ENCODE measurements around the gene DNTTIP2.
"Not testable (repeated sequence)": the region's sequence is repeated elsewhere in the genome, so short reads cannot be mapped to it uniquely, and the experiment has no call there.

Gene DNTTIP2

DNA sequence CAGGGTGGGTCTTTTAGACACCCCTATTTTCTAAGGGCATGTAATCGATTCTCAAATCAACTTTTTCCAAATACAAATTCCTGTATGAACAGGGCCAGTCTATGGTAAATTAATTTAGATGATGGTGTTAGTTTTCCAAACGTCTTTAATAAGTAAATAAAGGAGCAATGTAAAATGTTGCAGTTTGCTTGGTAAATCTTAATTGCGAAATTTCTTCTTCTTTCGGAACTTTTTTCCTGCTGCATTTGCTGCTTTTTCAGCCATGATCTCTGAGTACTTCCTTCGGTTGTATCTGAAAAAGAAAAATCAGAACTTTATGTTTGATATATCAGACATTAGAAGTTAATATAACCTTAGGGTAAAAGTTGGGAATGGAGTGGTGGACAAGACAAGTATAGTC, 9.4 kb downstream of the DNTTIP2 start:
- ChIA-PET CTCF (interaction anchor here (0.9 to 1.1 kb wide), 2 partner anchors 192 to 565 kb away, joined by 3 to 4 read pairs; no protein-coding TSS in a partner anchor), POLR2A (no interaction called here)
- TF ChIP-seq, protein P1, sequence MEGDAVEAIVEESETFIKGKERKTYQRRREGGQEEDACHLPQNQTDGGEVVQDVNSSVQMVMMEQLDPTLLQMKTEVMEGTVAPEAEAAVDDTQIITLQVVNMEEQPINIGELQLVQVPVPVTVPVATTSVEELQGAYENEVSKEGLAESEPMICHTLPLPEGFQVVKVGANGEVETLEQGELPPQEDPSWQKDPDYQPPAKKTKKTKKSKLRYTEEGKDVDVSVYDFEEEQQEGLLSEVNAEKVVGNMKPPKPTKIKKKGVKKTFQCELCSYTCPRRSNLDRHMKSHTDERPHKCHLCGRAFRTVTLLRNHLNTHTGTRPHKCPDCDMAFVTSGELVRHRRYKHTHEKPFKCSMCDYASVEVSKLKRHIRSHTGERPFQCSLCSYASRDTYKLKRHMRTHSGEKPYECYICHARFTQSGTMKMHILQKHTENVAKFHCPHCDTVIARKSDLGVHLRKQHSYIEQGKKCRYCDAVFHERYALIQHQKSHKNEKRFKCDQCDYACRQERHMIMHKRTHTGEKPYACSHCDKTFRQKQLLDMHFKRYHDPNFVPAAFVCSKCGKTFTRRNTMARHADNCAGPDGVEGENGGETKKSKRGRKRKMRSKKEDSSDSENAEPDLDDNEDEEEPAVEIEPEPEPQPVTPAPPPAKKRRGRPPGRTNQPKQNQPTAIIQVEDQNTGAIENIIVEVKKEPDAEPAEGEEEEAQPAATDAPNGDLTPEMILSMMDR (IDR thresholded peaks at IDR 0.05; ENCODE audit: insufficient read depth, low read length, missing control alignments), result no peak
- no peak overlapping the region for H3K4me3 ChIP-seq (ENCODE audit: low read depth, low read length)
- no peak for DNase-seq (ENCODE audit: low read depth, low spot score)

DNA sequence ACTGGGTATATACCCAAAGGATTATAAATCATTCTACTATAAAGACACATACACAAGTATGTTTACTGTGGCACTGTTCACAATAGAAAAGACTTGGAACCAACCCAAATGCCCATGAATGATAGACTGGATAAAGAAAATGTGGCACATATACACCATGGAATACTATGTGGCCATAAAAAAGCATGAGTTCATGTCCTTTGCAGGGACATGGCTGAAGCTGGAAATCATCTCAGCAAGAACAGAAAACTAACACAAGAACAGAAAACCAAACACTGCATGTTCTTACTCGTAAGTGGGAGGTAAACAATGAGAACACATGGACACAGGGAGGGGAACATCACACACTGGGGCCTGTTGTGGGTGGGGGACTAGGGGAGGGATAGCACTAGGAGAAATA, 10.5 kb downstream of the DNTTIP2 start:
- POLR2A ChIA-PET; DNase-seq (ENCODE audit: low read depth, low spot score); H3K4me3 ChIP-seq (ENCODE audit: low read depth, low read length): not testable (repeated sequence)
- CTCF ChIA-PET, result interaction anchor here (1.1 kb wide), 1 partner anchor 564 kb away, joined by 4 read pairs; no protein-coding TSS in a partner anchor

DNA sequence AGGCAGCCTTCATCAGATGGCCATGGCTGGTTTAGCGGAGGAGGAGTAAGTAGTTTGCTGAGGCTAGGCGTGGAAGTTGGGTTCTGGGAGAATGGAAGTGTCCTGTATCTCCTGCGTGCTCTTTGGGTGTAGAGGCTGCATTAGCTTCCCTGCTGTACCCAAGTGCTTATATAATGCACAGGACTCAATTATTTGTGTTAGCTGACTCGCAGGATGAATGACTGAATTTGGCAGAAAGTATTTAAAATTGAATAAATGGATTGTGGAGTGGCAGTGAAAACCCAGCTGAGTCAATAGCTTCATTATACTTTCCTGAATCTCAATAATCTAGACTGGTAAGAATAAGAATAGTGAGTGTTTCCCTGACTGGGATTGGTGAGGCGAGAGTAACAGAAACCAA, 13.8 kb downstream of the DNTTIP2 start:
- no peak overlapping the region for H3K4me3 ChIP-seq (ENCODE audit: low read depth, low read length)
- CTCF ChIA-PET, result interaction anchor here (1.5 to 1.6 kb wide), 2 partner anchors 9 to 14 kb away, joined by 3 to 4 read pairs; no protein-coding TSS in a partner anchor
- POLR2A ChIA-PET, result interaction anchor here (0.6 kb wide), 1 partner anchor 282 kb away, joined by 3 read pairs; no protein-coding TSS in a partner anchor
- TF ChIP-seq, protein P1 (IDR thresholded peaks at IDR 0.05; ENCODE audit: insufficient read depth, low read length, missing control alignments), result no peak
- no peak for DNase-seq (ENCODE audit: low read depth, low spot score)

DNA sequence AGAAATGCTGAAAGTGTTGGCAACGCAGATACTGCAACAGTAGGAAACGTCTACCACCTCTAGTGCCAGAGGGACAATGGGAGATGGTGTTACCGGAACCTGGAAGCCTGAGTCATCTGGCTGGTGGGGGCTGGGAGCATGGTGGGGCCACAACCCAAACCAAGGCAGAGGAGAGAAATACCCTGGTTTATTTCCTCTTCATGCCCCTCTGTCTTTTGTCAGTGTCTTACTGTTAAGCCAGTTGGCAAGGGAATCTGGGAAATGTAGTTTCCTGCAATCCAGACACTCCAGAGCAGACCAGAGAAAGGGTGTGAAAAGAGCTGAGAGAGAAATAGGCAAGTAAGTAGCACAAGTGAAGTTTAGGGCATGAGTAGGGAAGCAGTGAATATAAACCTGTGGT, 14.8 kb downstream of the DNTTIP2 start:
- H3K4me3 ChIP-seq (ENCODE audit: low read depth, low read length), result no peak overlapping the region
- ChIA-PET CTCF (interaction anchor here (1.6 kb wide), 1 partner anchor 10 kb away, joined by 4 read pairs; no protein-coding TSS in a partner anchor), POLR2A (interaction anchor here (0.6 kb wide), 1 partner anchor 9 kb away, joined by 3 read pairs; no protein-coding TSS in a partner anchor)

DNA sequence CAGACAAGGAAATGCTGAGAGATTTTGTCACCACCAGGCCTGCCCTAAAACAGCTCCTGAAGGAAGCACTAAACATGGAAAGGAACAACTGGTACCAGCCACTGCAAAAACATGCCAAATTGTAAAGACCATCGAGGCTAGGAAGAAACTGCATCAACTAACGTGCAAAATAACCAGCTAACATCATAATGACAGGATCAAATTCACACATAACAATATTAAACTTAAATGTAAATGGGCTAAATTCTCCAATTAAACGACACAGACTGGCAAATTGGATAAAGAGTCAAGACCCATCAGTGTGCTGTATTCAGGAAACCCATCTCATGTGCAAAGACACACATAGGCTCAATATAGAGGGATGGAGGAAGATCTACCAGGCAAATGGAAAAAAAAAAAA, 21.4 kb downstream of the DNTTIP2 start:
- CTCF ChIA-PET; POLR2A ChIA-PET; H3K4me3 ChIP-seq (ENCODE audit: low read depth, low read length); DNase-seq (ENCODE audit: low read depth, low spot score): not testable (repeated sequence)

More for the DNA sequence above, 14.8 kb downstream of the DNTTIP2 start:
- DNase-seq (ENCODE audit: low read depth, low spot score), result no peak
- TF ChIP-seq, protein P1 (IDR thresholded peaks at IDR 0.05; ENCODE audit: insufficient read depth, low read length, missing control alignments), result no peak

DNA sequence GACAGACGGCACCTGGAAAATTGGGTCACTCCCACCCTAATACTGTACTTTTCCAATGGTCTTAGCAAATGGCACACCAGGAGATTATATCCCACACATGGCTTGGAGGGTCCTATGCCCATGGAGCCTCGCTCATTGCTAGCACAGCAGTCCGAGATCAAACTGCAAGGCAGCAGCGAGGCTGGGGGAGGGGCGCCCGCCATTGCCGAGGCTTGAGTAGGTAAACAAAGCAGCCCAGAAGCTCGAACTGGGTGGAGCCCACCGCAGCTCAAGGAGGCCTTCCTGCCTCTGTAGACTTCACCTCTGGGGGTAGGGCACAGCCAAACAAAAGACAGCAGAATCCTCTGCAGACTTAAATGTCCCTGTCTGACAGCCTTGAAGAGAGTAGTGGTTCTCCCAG, 23.0 kb downstream of the DNTTIP2 start:
- CTCF ChIA-PET, result interaction anchor here (1.2 kb wide), 1 partner anchor 225 kb away, joined by 3 read pairs; no protein-coding TSS in a partner anchor
- DNase-seq (ENCODE audit: low read depth, low spot score); POLR2A ChIA-PET; H3K4me3 ChIP-seq (ENCODE audit: low read depth, low read length): not testable (repeated sequence)

DNA sequence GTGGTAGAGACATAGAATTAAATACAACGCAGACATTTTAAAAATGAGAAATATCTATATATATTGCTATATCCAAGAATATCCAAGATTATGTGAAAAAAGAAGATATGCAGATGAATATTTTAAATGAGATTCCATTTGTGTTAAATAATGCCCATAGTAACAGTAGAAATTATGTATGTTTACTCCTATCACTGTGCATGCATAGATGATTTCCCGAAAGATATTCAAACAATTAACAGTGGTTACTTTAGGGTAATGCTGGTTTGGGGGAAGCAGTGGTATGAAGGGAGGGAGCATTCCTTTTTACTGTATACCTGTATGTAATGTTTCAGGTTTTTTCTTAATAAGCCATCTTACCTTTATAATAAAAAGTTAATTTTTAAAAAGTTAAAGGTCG, 25.1 kb downstream of the DNTTIP2 start:
- TF ChIP-seq, protein P1 (IDR thresholded peaks at IDR 0.05; ENCODE audit: insufficient read depth, low read length, missing control alignments), result no peak
- no peak overlapping the region for H3K4me3 ChIP-seq (ENCODE audit: low read depth, low read length)
- ChIA-PET CTCF (no interaction called here), POLR2A (no interaction called here)
- no peak for DNase-seq (ENCODE audit: low read depth, low spot score)

DNA sequence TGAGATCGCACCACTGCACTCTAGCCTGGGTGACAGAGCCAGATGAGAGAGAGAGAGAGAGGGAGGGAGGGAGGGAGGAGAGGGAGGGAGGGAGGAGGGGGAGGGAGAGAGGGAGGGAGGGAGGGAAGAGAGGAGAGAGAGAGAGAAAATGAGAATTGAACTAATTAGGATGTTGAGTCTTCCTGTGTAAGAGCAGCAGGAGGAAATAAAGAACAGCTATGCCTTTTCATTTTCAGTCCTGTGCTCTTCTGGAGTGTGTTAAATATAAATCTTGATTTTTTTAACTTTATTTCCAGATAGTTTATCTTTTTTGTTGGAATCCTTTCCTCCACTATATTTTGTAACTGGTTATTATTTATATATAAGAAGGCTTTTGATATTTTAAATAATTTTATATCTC, 27.1 kb downstream of the DNTTIP2 start:
- no peak overlapping the region for H3K4me3 ChIP-seq (ENCODE audit: low read depth, low read length)
- POLR2A ChIA-PET, result no interaction called here
- CTCF ChIA-PET, result interaction anchor here (0.6 to 2.7 kb wide), 11 partner anchors 14 to 548 kb away, joined by 3 to 13 read pairs (median 4); partner anchors contain the start of gene DNTTIP2
- TF ChIP-seq, protein P1 (IDR thresholded peaks at IDR 0.05; ENCODE audit: insufficient read depth, low read length, missing control alignments), result no peak
- no peak for DNase-seq (ENCODE audit: low read depth, low spot score)

Data from AG04449 (cell line).